Adrenal gland (tissue), 5 donors: ENCODE measurements around the gene CTDSP1.

Source experiments
- CTCF ChIP-seq, 6 experiments: fragments of 450-650 bp in 4 of 6; fragments of 200-600 bp in 2 of 6; sonication (generic) in 1 of 6; IDR thresholded peaks; 1 replicate in 5 of 6; 2 replicates in 1 of 6; pipeline versions ENCODE4 v1.5.1 to v1.8.0; 2016 to 2021; ENCODE audit warnings: antibody characterized with exemption in 6 of 6, mild to moderate bottlenecking in 2 of 6, moderate library complexity in 1 of 6
- POLR2A ChIP-seq, 2 donors: fragments of 450-650 bp; IDR thresholded peaks; one replicate each; pipeline ENCODE4 v1.6.1; 2017; ENCODE audit warnings: antibody characterized with exemption in 2 of 2, mild to moderate bottlenecking in 2 of 2, moderate library complexity in 1 of 2
- donor health status: DM: no; HTN: no; CAD: no.

GRCh38 chr2:218378053-218378452 is 21.6 kb upstream of the CTDSP1 start:
- TF ChIP-seq CTCF (IDR thresholded peaks at IDR 0.05), result no peak
- no peak for TF ChIP-seq POLR2A (IDR thresholded peaks at IDR 0.05)
